Measurements from ENCODE around the gene AJAP1.

AJAP1 gene

GRCh38 chr1:4825800-4826450, 171.5 kb downstream of the AJAP1 start:
- H3K4me3 ChIP-seq (ENCODE audit: low read depth, low read length): no peak overlapping the region
- TF ChIP-seq POLR2A (IDR thresholded peaks at IDR 0.05; ENCODE audit: extremely low read depth, insufficient read length): no peak
- TF ChIP-seq CTCF (IDR thresholded peaks at IDR 0.05; ENCODE audit: low read depth, low read length): peak; percentile 44
- DNase-seq (ENCODE audit: low read depth): peak; percentile 49

- DNase-seq (ENCODE audit: low read depth): peak; percentile 34
- TF ChIP-seq CTCF (IDR thresholded peaks at IDR 0.05; ENCODE audit: low read depth, low read length): no peak
- no peak for TF ChIP-seq POLR2A (IDR thresholded peaks at IDR 0.05; ENCODE audit: extremely low read depth, insufficient read length)
- TF ChIP-seq MYC (IDR thresholded peaks at IDR 0.05; ENCODE audit: low read depth, low read length): no peak
- TF ChIP-seq, protein P1, sequence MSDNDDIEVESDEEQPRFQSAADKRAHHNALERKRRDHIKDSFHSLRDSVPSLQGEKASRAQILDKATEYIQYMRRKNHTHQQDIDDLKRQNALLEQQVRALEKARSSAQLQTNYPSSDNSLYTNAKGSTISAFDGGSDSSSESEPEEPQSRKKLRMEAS (IDR thresholded peaks at IDR 0.05; ENCODE audit: low read depth, low read length): no peak
- H3K4me3 ChIP-seq (ENCODE audit: low read depth, low read length): no peak overlapping the region
Measured at GRCh38 chr1:4830707-4831106, 176.3 kb downstream of the AJAP1 start.

DNA sequence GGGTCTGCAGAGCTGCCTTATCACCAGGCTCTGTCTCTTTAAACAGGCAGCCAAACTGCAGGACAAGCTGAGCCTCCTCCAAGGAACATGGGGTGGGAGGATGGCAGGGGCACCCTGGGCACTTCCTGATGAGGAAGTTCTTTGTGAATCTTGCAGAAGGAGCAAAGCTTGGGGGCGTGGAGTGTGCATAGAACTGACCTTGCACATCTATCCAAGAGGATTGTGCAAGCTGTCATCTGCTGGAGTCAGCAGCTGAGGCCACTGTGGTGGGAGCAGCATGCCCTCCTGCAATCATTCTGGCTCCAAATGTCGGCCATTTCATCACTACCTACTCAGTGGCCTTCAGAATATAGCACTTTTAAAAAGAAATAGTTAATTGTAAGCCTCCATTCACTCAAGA, 182.2 kb downstream of the AJAP1 start:
- DNase-seq (ENCODE audit: low read depth): peak; percentile 81
- no peak overlapping the region for H3K4me3 ChIP-seq (ENCODE audit: low read depth, low read length)
- TF ChIP-seq CTCF (IDR thresholded peaks at IDR 0.05; ENCODE audit: low read depth, low read length) (no peak), MYC (IDR thresholded peaks at IDR 0.05; ENCODE audit: low read depth, low read length) (no peak), POLR2A (IDR thresholded peaks at IDR 0.05; ENCODE audit: extremely low read depth, insufficient read length) (no peak)
- TF ChIP-seq, protein P1 (IDR thresholded peaks at IDR 0.05; ENCODE audit: low read depth, low read length): no peak

DNA sequence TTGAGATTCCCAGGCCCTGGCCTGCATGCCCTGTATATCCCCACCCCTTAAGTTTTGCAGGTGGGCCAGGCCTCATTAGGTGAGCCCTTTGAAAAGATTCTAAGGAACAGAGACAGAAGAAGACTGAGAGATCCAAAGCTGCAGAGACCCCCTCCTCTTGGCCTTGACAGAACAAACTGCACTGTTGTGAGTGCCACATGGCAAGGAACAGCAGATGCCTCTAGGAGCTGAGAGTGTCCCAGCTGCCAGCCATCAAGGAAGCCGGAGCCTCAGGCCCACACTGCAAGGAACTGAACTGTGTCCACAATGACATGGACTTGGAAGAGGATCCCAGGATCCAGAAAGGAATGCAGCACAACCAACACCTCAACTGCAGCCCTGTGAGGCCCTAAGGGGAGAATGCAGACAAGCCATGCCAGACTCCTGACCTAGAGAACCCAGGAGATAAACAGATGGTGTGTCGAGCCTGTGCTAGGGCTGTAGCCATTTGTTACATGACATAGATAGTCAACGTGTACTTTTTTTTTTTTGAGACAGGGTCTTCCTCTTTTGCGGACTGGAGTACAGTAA, 182.7 kb downstream of the AJAP1 start:
- TF ChIP-seq CTCF (IDR thresholded peaks at IDR 0.05; ENCODE audit: low read depth, low read length) (no peak), MYC (IDR thresholded peaks at IDR 0.05; ENCODE audit: low read depth, low read length) (no peak)
- TF ChIP-seq, protein P1 (IDR thresholded peaks at IDR 0.05; ENCODE audit: low read depth, low read length): no peak
- DNase-seq (ENCODE audit: low read depth): no peak

GRCh38 chr1:4837752-4838151, 183.3 kb downstream of the AJAP1 start:
- DNase-seq (ENCODE audit: low read depth): no peak
- no peak overlapping the region for H3K4me3 ChIP-seq (ENCODE audit: low read depth, low read length)
- TF ChIP-seq, protein P1 (IDR thresholded peaks at IDR 0.05; ENCODE audit: low read depth, low read length): no peak
- no peak for TF ChIP-seq CTCF (IDR thresholded peaks at IDR 0.05; ENCODE audit: low read depth, low read length)

More for the DNA sequence above, 182.7 kb downstream of the AJAP1 start:
- no peak overlapping the region for H3K4me3 ChIP-seq (ENCODE audit: low read depth, low read length)

GRCh38 chr1:4838231-4838630, 183.8 kb downstream of the AJAP1 start:
- no peak overlapping the region for H3K4me3 ChIP-seq (ENCODE audit: low read depth, low read length)
- no peak for DNase-seq (ENCODE audit: low read depth)
- TF ChIP-seq CTCF (IDR thresholded peaks at IDR 0.05; ENCODE audit: low read depth, low read length): no peak
- TF ChIP-seq, protein P1 (IDR thresholded peaks at IDR 0.05; ENCODE audit: low read depth, low read length): no peak
- TF ChIP-seq POLR2A (IDR thresholded peaks at IDR 0.05; ENCODE audit: extremely low read depth, insufficient read length): no peak
- no peak for TF ChIP-seq MYC (IDR thresholded peaks at IDR 0.05; ENCODE audit: low read depth, low read length)
